Astrocyte (in vitro differentiated cells and primary cell): Measurements from ENCODE around the gene PFKFB4.

Experiments used
- CTCF ChIP-seq: IDR thresholded peaks from 2 replicates; pipeline ENCODE4 v1.5.1; 2011; ENCODE audit warnings: low read depth, mild to moderate bottlenecking, inconsistent platforms, low read length, moderate library complexity; ENCODE audit not compliant: insufficient read depth
- EZH2 ChIP-seq: IDR thresholded peaks from 2 replicates; pipeline ENCODE4 v1.6.1; 2012; ENCODE audit warnings: mild to moderate bottlenecking, low read length, inconsistent platforms; ENCODE audit not compliant: insufficient read depth

- no peak for TF ChIP-seq CTCF
- TF ChIP-seq EZH2, result no peak
These were observed 64.0 kb downstream of the PFKFB4 start for GRCh38 chr3:48492461-48493202.
